ENCODE results near the gene RPL22L1. TPM values are rescaled to one million over a fixed set of nuclear protein-coding genes. Genes with fewer than 3 reads are reported as not detected.

RPL22L1 gene
- 10 to 100 TPM in 3 of 4 donors, 1 to 10 TPM in 1; 6.0 to 48.3 (median 26.7) TPM for total RNA-seq

- no peak for TF ChIP-seq EP300 (IDR thresholded peaks at IDR 0.05; ENCODE audit: low read depth)
- TF ChIP-seq POLR2A (IDR thresholded peaks at IDR 0.05): peak; percentile 97
- peak; percentile 97 to 99 (median 99) for TF ChIP-seq POLR2AphosphoS5 (IDR thresholded peaks at IDR 0.05)
- TF ChIP-seq CTCF (IDR thresholded peaks at IDR 0.05): no peak
- 0 to 2% methylated on average over 8 to 59 of the region's 59 CpGs for WGBS, 2 donors (ENCODE audit: low coverage in 1 of 2)
- in situ Hi-C loops (cut with MboI; ENCODE audit: low pct_ligation_motif_present in 1 of 4, low pct_unique_long_range_greater_than_20kb in 1 of 4, low sequenced_read_pairs in 3 of 4): no loop called here
Measured at GRCh38 chr3:170869645-170870593, at the start of gene RPL22L1. Gene RPL22L1 (minus strand): TSS chr3:170870195. CDS start chr3:170870167, 28 bp downstream.

GRCh38 chr3:170918715-170919114 is 48.7 kb upstream of the RPL22L1 start:
- Histone ChIP-seq H3K36me3 (no peaks in the 10 kb centered on the region), H3K4me1 (no peaks in the 10 kb centered on the region), H3K27me3 (no peaks in the 10 kb centered on the region), H3K27ac (no peak overlapping the region), H3K9me3 (peaks cover 7 to 17% of the 10 kb centered on the region in 2 donors), H3K4me3 (no peak overlapping the region)
- in situ Hi-C loops (cut with MboI; ENCODE audit: low pct_ligation_motif_present in 1 of 4, low pct_unique_long_range_greater_than_20kb in 1 of 4, low sequenced_read_pairs in 3 of 4) (no loop called here), intact Hi-C loops (cut with DNase I; ENCODE audit: low total_unique reads) (no loop called here)
- DNase-seq: no peak
- no peak for TF ChIP-seq POLR2A (IDR thresholded peaks at IDR 0.05)
- no peak for TF ChIP-seq CTCF (IDR thresholded peaks at IDR 0.05)
- TF ChIP-seq POLR2AphosphoS5 (IDR thresholded peaks at IDR 0.05): no peak
- TF ChIP-seq EP300 (IDR thresholded peaks at IDR 0.05; ENCODE audit: low read depth): no peak
- 59% methylated on average over 3 of the region's 4 CpGs; no CpG with 5 or more reads in 1 of the 2 donors for WGBS, 2 donors (ENCODE audit: low coverage in 1 of 2)

More at GRCh38 chr3:170869645-170870593, at the start of gene RPL22L1:
- intact Hi-C loops (cut with DNase I; ENCODE audit: low total_unique reads): no loop called here
- Histone ChIP-seq H3K4me3 (peak within 1 kb of the TSS; percentile 43 to 76 (median 58)), H3K27me3 (no peaks in the 10 kb centered on the region), H3K27ac (peak within 1 kb of the TSS; percentile 84 to 88 (median 86)), H3K36me3 (peaks cover 0 to 30% (median 9%) of the 10 kb centered on the region in 4 donors), H3K9me3 (no peaks in the 10 kb centered on the region), H3K4me1 (peaks cover 0 to 32% (median 25%) of the 10 kb centered on the region in 4 donors)
- peak; percentile 96 for DNase-seq

GRCh38 chr3:170914690-170915089 is 44.7 kb upstream of the RPL22L1 start:
- 31 to 45% methylated on average over 1 of the region's 1 CpG for WGBS, 2 donors (ENCODE audit: low coverage in 1 of 2)
- Histone ChIP-seq H3K9me3 (peaks cover 7 to 22% of the 10 kb centered on the region in 2 donors), H3K36me3 (no peaks in the 10 kb centered on the region), H3K4me1 (no peaks in the 10 kb centered on the region), H3K4me3 (no peak overlapping the region), H3K27ac (no peak overlapping the region), H3K27me3 (no peaks in the 10 kb centered on the region)
- in situ Hi-C loops (cut with MboI; ENCODE audit: low pct_ligation_motif_present in 1 of 4, low pct_unique_long_range_greater_than_20kb in 1 of 4, low sequenced_read_pairs in 3 of 4) (no loop called here), intact Hi-C loops (cut with DNase I; ENCODE audit: low total_unique reads) (no loop called here)
- TF ChIP-seq POLR2AphosphoS5 (IDR thresholded peaks at IDR 0.05) (no peak), EP300 (IDR thresholded peaks at IDR 0.05; ENCODE audit: low read depth) (no peak), POLR2A (IDR thresholded peaks at IDR 0.05) (no peak), CTCF (IDR thresholded peaks at IDR 0.05) (no peak)
- DNase-seq: no peak

GRCh38 chr3:170914212-170914611 is 44.2 kb upstream of the RPL22L1 start:
- intact Hi-C loops (cut with DNase I; ENCODE audit: low total_unique reads) (no loop called here), in situ Hi-C loops (cut with MboI; ENCODE audit: low pct_ligation_motif_present in 1 of 4, low pct_unique_long_range_greater_than_20kb in 1 of 4, low sequenced_read_pairs in 3 of 4) (no loop called here)
- TF ChIP-seq CTCF (IDR thresholded peaks at IDR 0.05) (no peak), EP300 (IDR thresholded peaks at IDR 0.05; ENCODE audit: low read depth) (no peak), POLR2AphosphoS5 (IDR thresholded peaks at IDR 0.05) (no peak), POLR2A (IDR thresholded peaks at IDR 0.05) (no peak)

More at GRCh38 chr3:170914212-170914611, 44.2 kb upstream of the RPL22L1 start:
- Histone ChIP-seq H3K4me3 (no peak overlapping the region), H3K9me3 (peaks cover 5 to 22% of the 10 kb centered on the region in 2 donors), H3K27me3 (no peaks in the 10 kb centered on the region), H3K4me1 (no peaks in the 10 kb centered on the region), H3K27ac (no peak overlapping the region), H3K36me3 (no peaks in the 10 kb centered on the region)
- WGBS, 2 donors (ENCODE audit: low coverage in 1 of 2): 94% methylated on average over 5 of the region's 5 CpGs
- DNase-seq: no peak
